Measurements from ENCODE around the gene VAPA.

VAPA gene

DNA sequence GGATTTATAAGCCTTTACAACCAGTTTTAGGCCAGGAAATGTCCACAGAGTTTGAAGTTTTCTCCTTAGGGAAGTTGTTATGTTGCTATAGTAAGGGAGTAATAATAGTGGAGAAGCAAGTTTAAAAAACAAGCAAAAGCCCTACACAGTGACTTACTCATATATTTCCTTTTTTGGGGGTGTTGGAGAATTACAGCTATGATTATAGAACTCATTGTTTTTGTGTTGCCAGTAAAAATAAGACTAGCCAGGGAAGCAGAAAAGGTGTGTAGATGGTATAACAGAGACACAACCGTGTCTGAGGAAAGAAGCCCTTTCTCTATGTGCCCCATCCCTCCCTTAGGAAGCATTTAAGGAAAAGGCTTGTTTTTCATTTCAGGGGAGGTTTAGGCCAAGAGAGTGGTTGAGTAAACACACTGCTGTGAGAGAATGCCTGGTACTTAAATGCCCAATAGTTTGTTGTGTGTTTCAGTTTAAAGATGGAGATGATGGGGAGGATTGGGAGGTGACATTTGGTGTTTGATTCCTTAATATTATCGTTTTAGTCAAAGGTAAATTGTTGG is 2.3 kb downstream of the VAPA start:
- Histone ChIP-seq H3K27me3 (replicated peaks; ENCODE audit: control insufficient read depth, insufficient read depth, low read length) (no peaks in the 10 kb centered on the region), H3K4me3 (ENCODE audit: low read length) (peak overlapping the region; percentile 98), H3K9me3 (ENCODE audit: control insufficient read depth, low read length) (no peaks in the 10 kb centered on the region), H3K4me1 (ENCODE audit: control insufficient read depth, insufficient read depth, low read length) (peaks cover 44% of the 10 kb centered on the region), H3K9ac (ENCODE audit: low read length) (peak overlapping the region; percentile 97), H3K36me3 (ENCODE audit: control insufficient read depth, insufficient read depth, low read length, severe bottlenecking) (no peaks in the 10 kb centered on the region)
- DNase-seq (ENCODE audit: low read depth), result peak; percentile 51

DNA sequence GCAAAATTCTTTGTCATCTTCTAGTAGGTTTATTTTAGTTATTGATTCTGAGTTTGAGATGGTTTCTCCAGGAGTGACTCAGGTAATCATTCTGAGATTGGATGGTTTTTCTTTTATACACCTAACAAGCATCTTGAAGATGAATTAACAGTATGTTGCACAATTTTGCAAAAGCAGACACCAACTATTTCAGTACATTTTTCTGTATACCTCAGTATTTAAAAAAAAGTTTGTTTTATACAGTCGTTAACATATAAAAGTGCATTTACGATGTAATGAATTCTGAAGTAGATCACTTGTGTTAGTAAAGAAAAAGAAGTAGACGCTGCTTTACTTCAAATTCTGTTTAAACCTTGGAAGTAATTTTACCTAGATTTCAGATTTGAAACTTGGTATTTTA is 3.0 kb downstream of the VAPA start:
- Histone ChIP-seq H3K4me1 (ENCODE audit: control insufficient read depth, insufficient read depth, low read length) (peaks cover 44% of the 10 kb centered on the region), H3K4me3 (ENCODE audit: low read length) (peak overlapping the region; percentile 98), H3K36me3 (ENCODE audit: control insufficient read depth, insufficient read depth, low read length, severe bottlenecking) (no peaks in the 10 kb centered on the region), H3K9me3 (ENCODE audit: control insufficient read depth, low read length) (no peaks in the 10 kb centered on the region), H3K27me3 (replicated peaks; ENCODE audit: control insufficient read depth, insufficient read depth, low read length) (no peaks in the 10 kb centered on the region), H3K9ac (ENCODE audit: low read length) (no peak overlapping the region)
- DNase-seq (ENCODE audit: low read depth), result no peak

DNA sequence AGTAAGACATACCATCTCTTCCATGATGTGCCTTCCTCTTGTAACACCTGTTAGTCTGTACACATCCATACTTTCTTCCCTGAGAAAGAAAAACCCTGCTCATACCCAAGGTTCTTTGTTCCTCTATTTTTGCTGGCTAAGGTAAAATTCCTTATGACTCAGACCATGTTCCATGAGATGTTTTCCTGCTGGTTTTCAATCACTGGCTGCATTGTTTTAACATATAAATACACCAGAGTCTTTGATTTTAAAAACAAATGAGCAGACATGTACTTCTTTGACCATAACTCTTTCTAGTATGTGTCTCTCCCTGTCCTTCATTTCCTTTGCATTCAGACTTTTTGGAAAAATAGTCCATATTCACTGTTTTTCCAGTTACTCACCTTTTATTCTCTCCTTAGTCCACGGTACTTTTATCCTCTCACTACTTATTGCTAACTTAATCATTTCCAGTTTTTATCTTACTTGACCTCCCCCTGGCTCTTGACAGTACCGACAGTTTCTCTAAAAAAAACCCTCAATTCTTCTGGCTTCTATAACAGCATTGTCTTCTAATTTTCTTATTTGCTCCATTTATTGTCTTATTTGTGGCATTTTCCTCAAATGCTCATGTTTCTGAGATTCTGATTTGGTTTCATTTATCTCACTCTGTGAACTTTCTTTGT is 4.3 kb downstream of the VAPA start:
- H3K9ac ChIP-seq (ENCODE audit: low read length), result no peak overlapping the region
- H3K36me3 ChIP-seq (ENCODE audit: control insufficient read depth, insufficient read depth, low read length, severe bottlenecking), result no peaks in the 10 kb centered on the region
- no peaks in the 10 kb centered on the region for H3K27me3 ChIP-seq (replicated peaks; ENCODE audit: control insufficient read depth, insufficient read depth, low read length)
- no peaks in the 10 kb centered on the region for H3K9me3 ChIP-seq (ENCODE audit: control insufficient read depth, low read length)
- peak overlapping the region; percentile 47 for H3K4me3 ChIP-seq (ENCODE audit: low read length)
- peaks cover 44% of the 10 kb centered on the region for H3K4me1 ChIP-seq (ENCODE audit: control insufficient read depth, insufficient read depth, low read length)
- peak; percentile 34 for DNase-seq (ENCODE audit: low read depth)

DNA sequence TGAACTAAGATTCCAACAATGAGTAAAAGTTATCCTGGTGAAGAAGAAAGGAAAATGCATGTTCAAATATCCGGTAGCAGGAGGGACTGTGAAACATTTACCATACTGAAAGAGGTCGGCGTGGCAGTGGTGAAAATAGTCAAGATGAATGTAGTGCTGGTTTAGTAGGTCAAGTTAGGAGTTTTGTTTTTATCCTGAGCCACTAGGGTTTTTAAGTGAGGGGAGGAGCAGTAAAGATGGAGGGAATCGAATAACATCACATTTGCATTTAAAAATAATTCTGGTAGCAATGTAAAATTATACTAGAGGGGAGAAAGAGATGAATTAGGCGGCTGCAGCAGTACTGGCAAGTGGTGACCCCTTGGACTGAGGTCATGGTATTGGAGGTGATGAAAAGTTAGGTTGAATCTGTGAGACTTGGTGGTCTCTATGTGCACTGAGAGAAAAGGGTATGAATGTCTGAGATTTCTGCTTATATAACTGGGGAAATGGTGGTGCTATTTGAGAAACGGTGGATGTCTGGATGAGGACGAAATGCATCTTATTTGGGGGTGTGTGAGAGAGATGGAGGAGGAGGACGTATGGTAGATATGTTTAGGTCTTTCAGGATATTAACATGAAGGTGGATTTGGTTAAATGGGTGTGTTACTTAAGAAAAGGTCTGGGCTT is 5.9 kb downstream of the VAPA start:
- H3K9ac ChIP-seq (ENCODE audit: low read length), result no peak overlapping the region
- H3K9me3 ChIP-seq (ENCODE audit: control insufficient read depth, low read length), result no peaks in the 10 kb centered on the region
- no peak overlapping the region for H3K4me3 ChIP-seq (ENCODE audit: low read length)
- H3K27me3 ChIP-seq (replicated peaks; ENCODE audit: control insufficient read depth, insufficient read depth, low read length), result no peaks in the 10 kb centered on the region
- peaks cover 54% of the 10 kb centered on the region for H3K4me1 ChIP-seq (ENCODE audit: control insufficient read depth, insufficient read depth, low read length)
- DNase-seq (ENCODE audit: low read depth), result no peak
- no peaks in the 10 kb centered on the region for H3K36me3 ChIP-seq (ENCODE audit: control insufficient read depth, insufficient read depth, low read length, severe bottlenecking)

DNA sequence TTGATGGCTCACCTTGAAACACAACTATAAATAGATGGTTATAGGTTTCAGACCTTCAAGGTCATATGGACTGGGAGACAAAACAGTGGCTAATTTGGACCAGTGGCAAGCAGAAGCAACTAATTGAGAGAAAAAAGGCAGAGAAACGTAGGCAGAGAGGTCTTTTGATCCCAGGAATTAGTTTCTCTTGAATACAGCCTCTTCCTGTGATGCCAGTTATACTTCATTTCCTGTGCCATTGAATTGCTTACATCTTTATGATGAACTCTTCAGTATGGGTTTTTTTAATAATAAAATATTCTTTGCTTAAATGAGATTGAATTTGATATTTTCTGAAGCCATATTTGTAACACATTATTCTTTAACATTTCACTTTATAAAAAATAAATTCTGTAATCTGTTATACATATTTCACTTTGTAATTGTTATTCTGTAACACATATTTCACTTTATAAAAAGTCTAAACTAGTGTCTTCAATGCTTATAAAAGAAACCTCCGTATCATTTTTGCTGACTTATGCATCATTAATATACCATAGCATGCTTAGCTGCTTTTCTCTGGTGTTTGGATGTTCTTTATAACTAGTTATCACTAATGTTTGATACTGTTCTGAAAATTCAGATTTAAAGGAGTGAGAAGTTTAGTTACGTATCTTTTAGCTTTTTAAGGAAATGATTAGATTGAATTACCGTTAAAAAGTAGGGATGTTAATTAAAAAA is 8.9 kb downstream of the VAPA start:
- Histone ChIP-seq H3K9me3 (ENCODE audit: control insufficient read depth, low read length) (no peaks in the 10 kb centered on the region), H3K4me3 (ENCODE audit: low read length) (no peak overlapping the region), H3K4me1 (ENCODE audit: control insufficient read depth, insufficient read depth, low read length) (peaks cover 63% of the 10 kb centered on the region), H3K36me3 (ENCODE audit: control insufficient read depth, insufficient read depth, low read length, severe bottlenecking) (no peaks in the 10 kb centered on the region), H3K9ac (ENCODE audit: low read length) (no peak overlapping the region), H3K27me3 (replicated peaks; ENCODE audit: control insufficient read depth, insufficient read depth, low read length) (no peaks in the 10 kb centered on the region)
- no peak for DNase-seq (ENCODE audit: low read depth)

DNA sequence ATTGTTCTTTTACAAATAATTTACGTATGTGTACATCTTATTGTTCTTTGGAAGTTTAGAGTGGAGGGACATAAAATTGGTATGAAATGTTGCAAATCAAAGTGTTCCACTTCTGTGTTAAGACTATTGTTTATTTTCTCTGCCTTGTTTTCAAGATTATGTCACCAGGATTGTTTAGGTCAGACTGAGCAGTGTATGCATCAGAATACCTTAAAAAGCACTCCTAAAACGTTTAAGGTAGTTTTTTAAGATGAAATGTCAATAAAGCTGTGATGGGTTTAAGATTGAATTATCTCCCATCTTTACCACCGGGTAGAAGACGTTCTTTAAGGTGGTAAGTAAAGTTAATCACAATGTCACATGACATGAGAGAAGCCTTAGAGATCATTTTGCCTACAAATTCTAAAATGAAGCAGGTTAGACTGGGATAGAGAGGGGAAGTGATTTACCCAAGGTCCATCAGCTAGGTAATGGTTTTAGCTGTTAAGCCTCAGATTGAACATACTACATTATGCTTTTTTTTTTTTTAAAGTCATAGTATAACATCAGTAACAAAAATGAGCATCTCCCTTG is 10.6 kb downstream of the VAPA start:
- H3K4me3 ChIP-seq (ENCODE audit: low read length), result no peak overlapping the region
- peaks cover 57% of the 10 kb centered on the region for H3K4me1 ChIP-seq (ENCODE audit: control insufficient read depth, insufficient read depth, low read length)
- no peak for DNase-seq (ENCODE audit: low read depth)
- H3K9me3 ChIP-seq (ENCODE audit: control insufficient read depth, low read length), result no peaks in the 10 kb centered on the region
- no peaks in the 10 kb centered on the region for H3K36me3 ChIP-seq (ENCODE audit: control insufficient read depth, insufficient read depth, low read length, severe bottlenecking)
- H3K27me3 ChIP-seq (replicated peaks; ENCODE audit: control insufficient read depth, insufficient read depth, low read length), result no peaks in the 10 kb centered on the region
- H3K9ac ChIP-seq (ENCODE audit: low read length), result no peak overlapping the region

DNA sequence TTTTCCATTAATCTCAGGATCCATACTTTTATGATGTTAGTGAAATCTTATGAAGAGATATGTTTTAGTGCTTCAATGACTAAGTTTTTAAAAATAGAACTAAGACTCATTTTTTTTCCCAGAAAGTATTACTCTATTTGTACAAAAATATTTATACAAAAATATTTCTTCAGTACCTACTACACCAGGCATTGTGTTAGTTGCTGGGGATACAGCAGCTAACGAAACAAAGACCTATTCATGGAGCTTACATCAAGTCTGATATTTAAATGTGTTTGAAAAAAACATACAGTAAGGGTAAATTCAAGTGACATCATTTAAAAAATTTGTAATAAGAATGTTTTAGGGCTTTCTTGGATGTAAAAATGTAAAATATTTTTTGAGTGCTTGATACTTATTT is 11.6 kb downstream of the VAPA start:
- Histone ChIP-seq H3K4me3 (ENCODE audit: low read length) (no peak overlapping the region), H3K27me3 (replicated peaks; ENCODE audit: control insufficient read depth, insufficient read depth, low read length) (no peaks in the 10 kb centered on the region), H3K9me3 (ENCODE audit: control insufficient read depth, low read length) (no peaks in the 10 kb centered on the region), H3K4me1 (ENCODE audit: control insufficient read depth, insufficient read depth, low read length) (peaks cover 52% of the 10 kb centered on the region), H3K36me3 (ENCODE audit: control insufficient read depth, insufficient read depth, low read length, severe bottlenecking) (no peaks in the 10 kb centered on the region), H3K9ac (ENCODE audit: low read length) (no peak overlapping the region)
- DNase-seq (ENCODE audit: low read depth), result no peak

DNA sequence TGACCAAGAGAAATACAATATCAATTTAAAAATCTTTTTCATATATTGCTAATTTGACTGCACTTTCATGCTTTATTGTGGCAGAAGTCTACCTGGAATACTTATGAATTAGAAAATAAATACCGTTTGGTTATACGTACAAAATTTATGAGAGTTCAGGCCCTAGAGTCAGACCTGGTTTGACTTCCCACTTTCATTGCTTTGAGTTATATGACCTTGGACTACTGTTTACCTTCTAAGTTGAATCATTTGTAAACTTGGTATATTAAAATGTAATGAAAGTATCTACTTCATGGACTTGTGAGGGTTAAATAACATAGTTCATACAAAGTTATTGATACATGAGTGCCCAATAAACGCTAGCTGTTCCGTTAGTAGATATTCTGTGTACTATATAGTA is 12.0 kb downstream of the VAPA start:
- Histone ChIP-seq H3K9ac (ENCODE audit: low read length) (no peak overlapping the region), H3K36me3 (ENCODE audit: control insufficient read depth, insufficient read depth, low read length, severe bottlenecking) (no peaks in the 10 kb centered on the region), H3K27me3 (replicated peaks; ENCODE audit: control insufficient read depth, insufficient read depth, low read length) (no peaks in the 10 kb centered on the region), H3K9me3 (ENCODE audit: control insufficient read depth, low read length) (no peaks in the 10 kb centered on the region), H3K4me3 (ENCODE audit: low read length) (no peak overlapping the region), H3K4me1 (ENCODE audit: control insufficient read depth, insufficient read depth, low read length) (peaks cover 49% of the 10 kb centered on the region)
- no peak for DNase-seq (ENCODE audit: low read depth)

DNA sequence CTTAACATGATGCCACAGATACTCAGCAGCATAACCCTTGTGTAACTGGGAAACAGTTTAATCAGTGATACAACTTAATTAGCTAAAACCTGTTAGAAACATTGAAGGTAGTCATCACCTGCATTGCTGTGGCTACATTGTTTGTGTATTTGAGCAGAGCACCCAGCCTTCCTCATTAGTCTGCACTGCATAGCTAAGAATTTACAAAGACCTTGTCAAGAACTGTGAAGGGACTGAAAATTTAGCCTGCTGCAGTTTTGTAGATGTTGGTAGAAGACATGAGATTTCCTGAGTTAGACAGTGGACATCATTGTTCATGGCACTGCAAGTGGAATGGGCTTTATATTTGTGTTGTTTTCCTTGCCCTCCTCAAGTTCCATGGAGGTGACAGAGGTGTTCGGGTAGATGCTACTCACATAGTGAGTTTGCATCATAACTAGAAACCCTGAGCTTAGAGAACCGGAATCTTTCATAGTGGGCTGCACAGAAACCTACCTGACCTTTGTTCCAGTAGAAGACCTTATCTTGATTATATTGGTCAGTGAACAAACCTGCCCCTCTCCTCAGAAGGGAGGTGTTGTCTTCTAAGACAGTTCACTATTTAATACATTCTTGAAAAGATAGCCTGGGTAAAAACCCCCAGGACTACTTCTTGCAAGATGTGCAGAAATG is 12.5 kb downstream of the VAPA start:
- no peak for DNase-seq (ENCODE audit: low read depth)
- Histone ChIP-seq H3K4me3 (ENCODE audit: low read length) (no peak overlapping the region), H3K9me3 (ENCODE audit: control insufficient read depth, low read length) (no peaks in the 10 kb centered on the region), H3K27me3 (replicated peaks; ENCODE audit: control insufficient read depth, insufficient read depth, low read length) (no peaks in the 10 kb centered on the region), H3K4me1 (ENCODE audit: control insufficient read depth, insufficient read depth, low read length) (peaks cover 49% of the 10 kb centered on the region), H3K36me3 (ENCODE audit: control insufficient read depth, insufficient read depth, low read length, severe bottlenecking) (no peaks in the 10 kb centered on the region), H3K9ac (ENCODE audit: low read length) (no peak overlapping the region)

DNA sequence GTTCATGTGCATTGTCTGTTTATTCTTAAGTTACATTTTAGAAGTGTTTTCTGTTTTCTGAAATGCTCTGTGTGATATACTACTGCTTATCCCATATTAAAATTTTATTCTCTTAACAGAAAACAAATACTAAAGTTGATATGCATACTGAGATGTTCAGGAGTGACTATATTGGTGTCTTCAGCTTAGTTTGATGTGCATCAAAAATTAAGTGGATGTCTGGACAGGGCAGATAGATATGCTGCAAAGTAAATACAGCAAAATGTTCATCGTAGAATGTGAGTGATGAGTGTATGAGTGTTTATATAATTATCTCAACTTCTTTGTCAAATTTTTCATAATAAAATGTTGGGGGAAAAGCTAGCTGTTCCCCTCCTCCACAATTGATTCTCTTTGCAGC is 13.2 kb downstream of the VAPA start:
- H3K9me3 ChIP-seq (ENCODE audit: control insufficient read depth, low read length), result no peaks in the 10 kb centered on the region
- no peaks in the 10 kb centered on the region for H3K27me3 ChIP-seq (replicated peaks; ENCODE audit: control insufficient read depth, insufficient read depth, low read length)
- H3K36me3 ChIP-seq (ENCODE audit: control insufficient read depth, insufficient read depth, low read length, severe bottlenecking), result no peaks in the 10 kb centered on the region
- H3K9ac ChIP-seq (ENCODE audit: low read length), result no peak overlapping the region
- H3K4me3 ChIP-seq (ENCODE audit: low read length), result no peak overlapping the region
- no peak for DNase-seq (ENCODE audit: low read depth)
- peaks cover 55% of the 10 kb centered on the region for H3K4me1 ChIP-seq (ENCODE audit: control insufficient read depth, insufficient read depth, low read length)
